GM21529 (cell line): ENCODE measurements around the gene PSMG1.
"Not testable (repeated sequence)": the region's sequence is repeated elsewhere in the genome, so short reads cannot be mapped to it uniquely, and the experiment has no call there.

ENCODE experiments used
- ATAC-seq: cut with Tn5 transposase; IDR thresholded peaks from one replicate; pipeline ENCODE4 v1.9.1; 2021; ENCODE audit not compliant: unreplicated experiment

PSMG1 gene, protein sequence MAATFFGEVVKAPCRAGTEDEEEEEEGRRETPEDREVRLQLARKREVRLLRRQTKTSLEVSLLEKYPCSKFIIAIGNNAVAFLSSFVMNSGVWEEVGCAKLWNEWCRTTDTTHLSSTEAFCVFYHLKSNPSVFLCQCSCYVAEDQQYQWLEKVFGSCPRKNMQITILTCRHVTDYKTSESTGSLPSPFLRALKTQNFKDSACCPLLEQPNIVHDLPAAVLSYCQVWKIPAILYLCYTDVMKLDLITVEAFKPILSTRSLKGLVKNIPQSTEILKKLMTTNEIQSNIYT

DNA sequence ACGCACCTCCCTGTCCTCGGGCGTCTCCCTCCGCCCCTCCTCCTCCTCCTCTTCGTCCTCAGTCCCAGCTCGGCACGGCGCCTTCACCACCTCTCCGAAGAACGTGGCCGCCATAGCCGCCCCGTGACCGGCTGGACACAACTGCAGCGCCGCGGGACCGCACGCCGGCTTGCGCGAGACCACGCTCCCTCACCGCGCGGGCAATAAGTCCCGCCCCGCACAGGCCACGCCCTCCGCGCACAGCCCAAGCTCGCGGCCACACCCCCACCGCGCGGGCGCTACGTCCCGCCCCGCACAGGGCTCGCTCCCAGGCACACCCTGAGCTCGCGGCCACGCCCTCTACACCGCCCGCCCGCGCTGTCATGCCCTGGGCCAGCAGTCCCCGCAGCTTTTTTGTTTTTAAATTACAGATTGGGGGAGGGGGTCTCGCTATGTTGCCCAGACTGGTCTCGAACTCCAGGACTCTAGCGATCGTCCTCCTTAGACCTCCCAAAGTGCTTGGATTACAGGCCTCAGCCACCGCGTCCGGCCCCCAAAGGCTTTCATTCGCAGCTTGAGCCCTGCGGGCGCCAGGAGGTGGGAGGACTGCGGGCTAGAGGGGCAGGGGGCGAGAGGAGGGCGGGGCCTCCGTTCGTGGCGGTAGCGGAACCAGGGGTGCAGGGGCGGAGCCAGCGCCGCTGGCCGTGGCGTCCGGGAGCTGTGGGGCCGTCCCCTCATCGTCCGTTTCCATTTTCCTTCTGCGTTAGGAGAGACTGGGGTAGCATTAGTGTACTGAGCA is at the start of gene PSMG1:
Gene PSMG1 (minus strand): TSS at position 180 of the 778 bp plus-strand sequence. CDS start 66 bp downstream, at position 114.
- ATAC-seq = peak; percentile 81

DNA sequence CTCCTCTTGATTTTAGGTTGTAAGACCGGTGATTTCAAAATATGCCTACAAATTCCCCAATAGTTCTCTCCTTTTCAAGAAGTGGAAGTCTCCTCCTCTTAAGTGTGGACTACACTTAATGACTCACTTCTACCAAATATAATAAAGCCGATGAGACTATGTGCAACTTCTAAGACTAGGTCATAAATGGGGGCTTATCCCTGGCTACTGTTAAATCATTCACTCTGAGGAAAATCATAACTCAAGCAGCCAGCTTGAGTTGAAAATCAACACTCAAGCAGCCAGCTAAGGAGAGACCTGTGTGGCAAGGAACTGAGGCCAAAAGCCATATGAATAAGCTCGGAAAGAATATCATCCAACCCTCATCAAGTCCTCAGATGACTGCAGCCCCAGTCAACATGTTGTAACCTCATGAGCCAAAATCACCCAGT is 49.6 kb upstream of the PSMG1 start:
- ATAC-seq = no peak

DNA sequence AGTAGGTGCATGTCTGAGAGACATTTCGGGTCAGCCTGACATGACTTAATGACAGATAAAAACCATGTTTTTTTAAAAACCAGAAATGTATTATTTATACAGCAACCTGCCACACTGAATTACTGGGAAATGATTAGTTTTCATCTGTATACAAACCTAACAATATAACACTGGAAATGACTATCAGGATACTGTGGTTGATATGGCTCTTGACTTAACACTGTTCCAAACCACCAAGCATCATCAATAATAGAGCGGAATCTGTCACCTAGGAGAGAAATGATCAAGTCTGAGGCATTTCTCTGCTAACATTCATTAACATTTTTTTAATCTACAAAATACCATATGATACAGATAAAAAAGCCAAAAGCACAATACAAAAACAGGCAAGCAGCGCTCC is 41.7 kb upstream of the PSMG1 start:
- no peak for ATAC-seq

DNA sequence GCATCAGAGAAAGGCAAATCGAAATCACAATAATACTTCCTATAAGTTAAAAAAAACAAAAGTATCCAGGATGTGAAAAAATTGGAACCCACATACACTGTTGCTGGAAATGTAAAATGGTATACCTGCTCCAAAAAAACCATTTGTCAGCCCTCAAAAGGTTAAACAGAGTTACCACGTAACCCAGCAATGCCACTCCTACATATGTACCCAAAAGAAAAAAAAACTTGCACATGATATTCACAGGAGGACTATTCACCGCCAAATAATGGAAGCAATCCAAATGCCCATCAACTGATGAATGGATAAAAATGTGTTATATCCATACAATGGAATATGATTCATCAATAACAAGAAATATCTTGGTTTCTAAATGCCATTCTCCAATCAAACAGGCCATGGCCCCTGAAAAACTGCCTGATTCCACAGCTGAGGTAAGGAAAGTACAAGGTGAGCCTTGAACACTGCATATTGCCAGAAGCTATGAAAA is 38.8 kb upstream of the PSMG1 start:
- ATAC-seq = no peak

DNA sequence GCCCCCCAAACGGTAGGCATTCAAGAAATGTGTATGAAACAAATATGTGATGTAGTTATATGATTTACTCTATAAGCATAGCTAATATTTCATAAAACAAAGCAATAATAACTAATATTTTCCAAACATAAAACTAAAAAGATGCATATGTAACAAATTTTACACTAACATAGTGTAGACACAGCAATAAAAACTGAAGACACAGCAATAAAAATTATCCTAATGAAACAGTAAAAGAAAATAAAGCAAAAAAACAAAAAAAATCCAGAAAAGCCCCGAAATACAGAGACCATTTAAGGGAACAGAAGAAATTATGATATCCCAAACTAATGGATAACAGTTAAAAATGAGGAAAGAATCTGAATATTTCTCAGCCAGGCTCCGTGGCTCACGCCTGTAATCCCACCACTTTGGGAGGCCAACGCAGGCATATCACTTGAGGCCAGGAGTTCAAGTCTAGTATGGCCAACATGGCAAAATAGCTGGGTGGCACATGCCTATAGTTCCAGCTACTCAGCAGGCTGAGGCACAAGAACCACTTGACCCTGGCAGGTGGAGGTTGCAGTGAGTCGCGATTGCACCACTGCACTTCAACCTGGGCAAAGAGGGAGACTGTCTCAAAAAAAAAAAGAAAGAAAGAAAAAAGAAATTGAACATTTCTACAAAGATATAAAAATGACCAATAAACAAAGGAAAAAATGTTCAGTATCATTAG is 38.2 kb upstream of the PSMG1 start:
- no peak for ATAC-seq

DNA sequence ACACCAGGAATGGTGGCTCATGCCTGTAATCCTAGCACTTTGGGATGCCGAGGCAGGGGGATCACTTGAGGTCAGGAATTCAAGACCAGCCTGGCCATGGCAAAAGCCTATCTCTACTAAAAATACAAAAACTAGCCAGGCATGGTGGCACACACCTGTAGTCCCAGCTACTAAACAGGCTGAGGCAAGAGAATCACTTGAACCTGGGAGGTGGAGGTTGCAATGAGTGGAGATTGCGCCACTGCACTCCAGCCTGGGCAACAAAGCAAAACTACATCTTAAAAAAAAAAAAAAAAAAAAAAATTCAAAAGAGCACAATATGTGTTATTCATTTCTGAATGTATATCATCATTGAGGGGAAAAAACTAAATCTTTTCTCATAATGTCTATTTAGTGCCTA is 37.6 kb upstream of the PSMG1 start:
- not testable (repeated sequence) for ATAC-seq

DNA sequence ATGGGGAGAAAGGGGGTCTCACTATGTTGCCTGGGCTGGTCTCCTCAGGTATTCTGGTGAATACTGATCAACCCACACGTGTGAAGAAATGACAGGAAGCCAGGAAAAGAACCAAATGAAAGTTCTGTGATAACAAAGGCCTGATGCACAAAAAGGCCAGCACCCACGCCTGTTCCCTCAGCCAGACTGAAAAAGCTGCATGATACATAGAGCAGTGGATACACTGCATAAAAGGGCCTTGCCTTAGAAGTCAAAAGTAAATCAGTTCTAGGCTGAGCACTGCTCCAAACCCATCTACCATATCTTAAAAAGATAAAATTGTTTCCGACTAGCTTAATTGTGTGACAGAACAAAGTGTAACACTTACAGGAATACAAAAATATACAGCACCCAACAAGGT is 36.9 kb upstream of the PSMG1 start:
- ATAC-seq = no peak

DNA sequence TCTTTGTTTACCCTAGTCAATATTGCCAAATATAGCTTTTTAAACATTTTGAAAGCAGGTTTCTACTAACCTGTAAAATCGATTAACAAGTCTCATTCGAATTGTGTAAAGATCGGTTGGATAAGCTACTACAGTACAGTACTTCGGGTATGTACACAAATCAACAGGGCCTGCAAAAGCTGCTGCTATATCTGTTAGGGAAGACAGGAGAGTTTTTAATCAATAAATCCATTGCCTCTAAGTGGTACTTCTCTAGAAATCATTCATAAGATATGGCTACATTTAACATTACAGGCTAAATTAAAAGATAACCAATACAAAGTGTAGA is 34.8 kb upstream of the PSMG1 start:
- no peak for ATAC-seq

DNA sequence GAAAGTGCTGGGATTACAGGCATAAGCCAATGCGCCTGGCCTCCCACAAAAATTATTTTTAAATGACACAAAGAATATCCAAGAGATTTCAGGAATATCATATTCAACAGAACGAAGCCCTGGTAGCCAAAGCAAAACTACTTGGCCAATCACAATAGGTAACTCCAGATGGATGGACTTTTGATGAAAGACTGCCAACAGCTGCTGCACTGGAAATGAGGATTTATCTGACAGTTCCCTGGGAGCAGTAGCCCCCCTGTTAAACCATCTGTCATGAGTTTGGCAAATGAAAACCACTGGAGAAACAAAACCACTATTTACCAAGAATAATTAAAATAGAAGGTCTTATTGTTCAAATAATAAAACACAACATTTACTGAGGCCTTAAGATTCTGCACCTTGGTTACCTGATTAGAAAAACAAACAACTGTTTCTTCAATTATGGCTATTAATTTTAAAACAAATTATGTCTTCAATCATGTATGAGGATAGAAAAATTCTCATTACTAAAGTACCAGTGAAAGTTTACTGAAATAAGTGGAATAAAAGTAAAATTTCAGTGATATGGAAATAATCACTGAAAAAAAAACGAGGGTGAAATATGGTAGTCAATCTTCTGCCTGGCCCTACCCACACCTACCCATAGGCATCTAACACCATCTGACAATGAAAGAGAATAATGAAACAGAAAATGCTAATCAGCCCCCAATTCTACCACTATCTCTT is 34.3 kb upstream of the PSMG1 start:
- ATAC-seq = no peak

DNA sequence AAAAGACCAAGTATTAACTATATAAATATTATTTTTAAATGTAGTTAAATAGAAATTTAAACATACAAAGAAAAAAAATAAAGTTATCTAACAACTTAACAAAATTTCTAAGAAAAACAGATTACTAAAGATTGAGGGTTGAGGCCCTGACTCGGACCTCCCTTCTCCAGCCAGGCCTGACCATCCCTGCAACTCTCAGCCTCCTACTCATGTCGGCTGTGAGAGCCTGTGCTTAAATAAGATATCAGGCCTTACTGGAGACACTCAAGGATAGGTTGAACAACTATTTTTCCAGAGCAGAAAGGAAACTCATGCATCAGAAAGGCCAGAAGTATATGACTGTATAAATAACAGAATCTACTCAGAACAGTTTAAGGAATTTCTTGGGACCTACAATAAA is 33.0 kb upstream of the PSMG1 start:
- no peak for ATAC-seq

DNA sequence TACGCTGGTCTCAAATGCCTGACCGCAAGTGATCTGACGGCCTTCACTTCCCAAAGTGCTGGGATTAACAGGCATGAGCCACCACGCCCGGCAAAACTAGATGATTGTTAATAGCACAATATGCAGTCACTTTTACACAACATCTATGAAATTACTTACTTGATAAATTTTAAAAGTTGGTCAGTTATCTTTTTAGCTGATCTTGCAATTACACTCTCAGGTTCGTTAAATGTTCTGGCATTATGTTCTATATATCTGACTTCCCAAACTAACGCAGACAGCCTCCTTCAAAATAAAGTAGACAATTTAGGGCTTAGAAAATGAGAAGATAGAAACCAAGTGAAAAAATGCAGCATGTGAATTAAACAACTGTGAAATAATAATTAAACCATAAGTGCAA is 31.8 kb upstream of the PSMG1 start:
- no peak for ATAC-seq

DNA sequence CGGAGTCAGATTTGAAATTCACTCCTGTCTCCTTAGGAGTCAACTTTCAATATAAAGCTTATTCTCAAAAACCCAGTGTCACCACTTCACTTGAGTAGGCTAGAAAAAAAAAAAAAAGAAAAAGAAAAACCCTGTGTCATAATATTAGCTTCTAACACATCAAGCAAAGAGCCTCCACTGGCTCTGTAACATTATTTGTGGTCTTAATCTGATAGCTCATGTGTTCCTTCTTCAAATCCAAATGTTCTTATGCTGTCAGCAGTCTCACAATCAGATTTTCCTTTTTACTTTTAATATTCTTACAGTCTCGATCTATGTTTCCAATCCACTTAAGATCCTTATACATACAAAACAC is 26.1 kb upstream of the PSMG1 start:
- ATAC-seq = no peak

DNA sequence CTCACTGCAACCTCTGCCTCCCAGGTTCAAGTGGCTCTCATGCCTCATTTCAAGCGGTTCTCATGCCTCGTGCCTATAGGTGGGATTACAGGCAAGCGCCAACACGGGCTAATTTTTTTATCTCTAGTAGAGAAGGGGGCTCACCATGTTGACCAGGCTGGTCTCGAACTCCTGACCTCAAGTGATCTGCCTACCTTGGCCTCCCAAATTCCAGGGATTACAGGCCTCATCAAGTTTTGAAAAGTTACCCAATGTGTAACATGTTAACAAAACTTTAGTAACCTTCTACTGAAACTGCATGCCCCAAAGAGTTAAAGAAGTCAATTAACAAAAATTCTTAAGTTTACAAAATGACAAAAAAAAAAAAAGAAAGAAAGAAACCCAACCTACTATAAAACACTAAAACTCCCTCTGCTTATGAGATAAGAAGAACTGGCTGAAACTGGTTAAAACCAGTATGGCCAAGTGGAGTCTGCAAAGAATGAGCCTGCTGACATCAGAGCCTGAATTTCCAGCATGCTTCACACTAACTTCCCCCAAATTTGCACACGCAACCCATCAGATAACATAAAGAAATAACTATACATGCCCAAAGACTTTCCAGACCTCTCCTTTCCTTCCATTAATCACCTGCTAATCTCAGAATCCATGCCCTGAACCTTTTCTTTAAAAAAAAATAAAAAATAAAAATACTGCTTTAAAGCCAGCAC is 25.5 kb upstream of the PSMG1 start:
- ATAC-seq = no peak

DNA sequence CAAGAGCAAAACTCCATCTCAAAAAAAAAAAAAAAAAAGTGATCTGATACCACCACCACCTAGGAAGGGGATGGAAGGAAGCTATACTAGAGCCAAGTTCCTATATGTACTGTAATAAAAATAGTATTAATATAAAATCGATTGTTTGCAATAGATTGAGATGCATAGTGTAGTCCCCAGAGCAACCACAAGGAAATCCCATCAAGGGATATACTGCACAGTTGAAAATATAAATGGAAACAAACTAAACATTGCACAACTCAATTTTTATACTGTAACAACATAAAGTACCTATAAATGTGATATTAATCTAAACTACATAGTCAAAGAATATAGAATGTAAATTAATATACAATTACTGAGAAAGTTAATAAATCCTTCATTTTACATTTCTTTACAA is 20.9 kb upstream of the PSMG1 start:
- ATAC-seq = no peak

DNA sequence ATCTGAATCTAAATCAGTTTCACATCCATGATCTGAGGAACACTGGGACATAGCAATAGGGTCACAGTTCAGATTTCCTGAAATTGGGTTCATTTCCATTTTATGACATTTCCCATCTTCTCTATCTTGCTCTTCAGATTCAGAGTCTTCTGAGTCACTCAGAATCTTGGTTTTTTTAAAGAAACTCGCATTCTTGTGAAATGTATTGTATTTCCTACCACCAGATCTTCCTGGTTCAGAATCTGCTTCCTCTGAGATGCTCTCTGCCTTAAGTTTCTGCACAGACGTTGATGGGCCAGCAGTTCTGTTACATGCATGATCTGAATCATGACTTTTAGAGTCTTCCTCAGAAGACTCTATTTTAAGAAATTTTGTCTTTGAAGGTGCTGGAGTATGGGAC is 15.5 kb upstream of the PSMG1 start:
- no peak for ATAC-seq

DNA sequence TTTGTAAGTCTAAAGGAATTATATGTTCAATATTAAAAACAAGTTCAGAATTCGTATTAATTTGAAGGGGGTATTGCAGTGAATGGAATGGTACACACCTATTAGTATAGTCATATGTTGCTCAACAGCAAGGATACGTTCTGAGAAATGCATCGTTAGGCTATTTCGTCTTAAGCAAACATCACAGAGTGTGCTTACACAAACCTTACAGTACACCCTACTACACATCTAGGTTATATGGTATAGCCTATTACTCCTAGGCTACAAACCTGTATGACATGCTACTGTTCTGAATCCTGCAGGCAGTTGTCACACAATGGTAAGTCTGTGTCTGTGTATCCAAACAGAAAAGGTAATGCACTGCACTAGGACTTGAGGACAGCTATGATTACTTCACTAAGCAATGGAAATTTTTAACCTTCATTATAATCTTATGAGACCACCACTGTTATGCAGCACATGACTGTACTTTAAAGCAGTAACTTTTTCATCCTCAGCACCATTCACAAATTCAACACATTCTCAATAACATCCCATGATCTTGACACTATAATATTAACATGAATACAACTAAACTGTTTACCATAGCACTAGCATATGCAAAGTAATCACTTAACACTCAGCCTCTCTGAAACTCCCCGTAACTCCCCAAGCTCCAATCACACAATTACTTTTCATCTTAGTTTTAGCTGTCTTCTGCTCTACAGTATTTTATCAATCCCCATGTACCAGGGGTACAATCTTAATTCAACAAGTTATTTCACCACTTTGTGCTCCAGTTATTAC is 14.4 kb upstream of the PSMG1 start:
- no peak for ATAC-seq

DNA sequence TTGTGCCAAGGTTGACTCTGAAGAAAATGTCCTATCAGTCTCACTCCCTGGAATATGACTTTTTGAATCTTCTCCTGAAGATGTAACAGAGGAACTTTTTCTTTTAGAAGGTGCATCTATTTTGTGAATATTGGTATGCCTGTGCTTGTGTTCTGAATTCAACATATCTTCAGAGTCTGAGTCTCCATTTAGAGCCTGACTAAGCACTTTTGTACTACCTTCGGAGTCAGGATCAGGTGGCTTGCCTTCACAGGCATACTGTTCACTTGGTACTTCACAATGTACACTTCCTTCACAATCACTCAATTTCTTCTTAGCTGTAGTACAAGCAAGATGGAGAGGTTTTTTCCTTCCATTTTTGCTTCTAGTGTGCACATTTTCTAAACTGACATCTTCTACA is 13.6 kb upstream of the PSMG1 start:
- ATAC-seq = no peak

DNA sequence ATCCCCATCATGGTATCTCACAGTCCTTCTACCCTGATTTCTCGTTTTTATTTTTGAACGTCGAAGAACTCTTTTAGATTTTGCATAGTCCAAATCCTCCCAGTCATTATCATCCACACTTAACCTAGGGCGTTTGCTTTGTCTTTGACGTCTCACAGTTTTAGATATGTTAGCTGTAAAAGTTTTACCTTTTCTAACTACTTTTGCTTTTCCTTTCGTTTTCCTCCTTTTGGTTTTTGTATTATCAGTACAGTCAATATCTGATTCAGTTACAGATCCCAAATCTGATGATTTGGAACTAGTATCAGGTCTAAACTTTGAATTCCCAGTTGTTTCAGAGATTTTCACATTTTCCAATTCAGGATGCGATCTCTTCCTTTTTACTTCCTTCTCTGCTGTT is 13.1 kb upstream of the PSMG1 start:
- no peak for ATAC-seq

DNA sequence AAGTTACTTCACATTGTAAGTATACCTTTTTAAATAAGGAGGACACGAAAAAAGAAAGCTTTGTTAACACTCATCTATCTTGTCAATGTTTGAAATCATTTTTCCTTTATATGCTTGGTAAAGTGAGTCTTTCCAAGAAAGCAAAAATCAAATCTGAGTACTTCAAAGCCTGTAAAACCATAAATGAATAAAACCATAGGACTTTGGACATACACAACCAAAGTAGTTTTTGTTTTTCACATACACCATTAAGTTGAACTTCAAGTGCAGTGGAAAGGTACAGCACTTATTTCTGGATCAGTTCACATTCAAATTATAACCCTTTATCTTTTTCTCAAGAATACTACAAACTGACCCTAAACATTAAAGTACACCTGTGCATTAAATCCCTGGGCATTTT is 10.1 kb upstream of the PSMG1 start:
- ATAC-seq = no peak
